Daoy (cell line): ENCODE results near the gene OR51B2. TPM values are rescaled to one million over a fixed set of nuclear protein-coding genes. Genes with fewer than 3 reads are reported as not detected.

ENCODE experiments used
- DNase-seq: peaks from one replicate; pipeline ENCODE4 v3.0.0-alpha.2; 2015; ENCODE audit warnings: low read depth
- total RNA-seq: library from RNA; depleted of rRNA; stranded (reverse); fragments of >200 nt; shearing (Covaris generic); gene quantifications from 2 replicates; pipeline ENCODE4 v1.2.3, GENCODE V29; 2014; rRNA removed

Gene OR51B2
- total RNA-seq, 1 experiment from 2014 or later = not detected

GRCh38 chr11:5282628-5283027, 41.5 kb downstream of the OR51B2 start:
- DNase-seq = no peak

DNA sequence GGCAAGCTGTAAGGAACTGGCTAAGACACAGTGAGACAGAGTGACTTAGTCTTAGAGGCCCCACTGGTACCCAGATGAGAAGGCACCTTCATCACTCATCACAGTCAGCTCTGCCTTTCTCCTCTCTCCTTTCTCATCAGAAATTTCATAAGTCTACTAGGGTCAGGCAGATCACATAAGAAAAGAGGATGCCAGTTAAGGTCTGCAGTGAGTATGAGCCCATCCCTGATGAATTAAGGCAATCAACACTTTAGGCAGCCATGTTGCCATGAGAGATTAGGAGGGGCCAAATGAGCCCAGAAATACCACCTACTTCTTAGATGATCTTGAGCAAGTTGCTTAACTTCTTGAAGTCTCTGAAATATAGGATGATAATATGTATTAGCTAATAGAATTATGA, 42.5 kb downstream of the OR51B2 start:
- DNase-seq = no peak

GRCh38 chr11:5280582-5281102, 43.5 kb downstream of the OR51B2 start:
- DNase-seq = peak; percentile 93

DNA sequence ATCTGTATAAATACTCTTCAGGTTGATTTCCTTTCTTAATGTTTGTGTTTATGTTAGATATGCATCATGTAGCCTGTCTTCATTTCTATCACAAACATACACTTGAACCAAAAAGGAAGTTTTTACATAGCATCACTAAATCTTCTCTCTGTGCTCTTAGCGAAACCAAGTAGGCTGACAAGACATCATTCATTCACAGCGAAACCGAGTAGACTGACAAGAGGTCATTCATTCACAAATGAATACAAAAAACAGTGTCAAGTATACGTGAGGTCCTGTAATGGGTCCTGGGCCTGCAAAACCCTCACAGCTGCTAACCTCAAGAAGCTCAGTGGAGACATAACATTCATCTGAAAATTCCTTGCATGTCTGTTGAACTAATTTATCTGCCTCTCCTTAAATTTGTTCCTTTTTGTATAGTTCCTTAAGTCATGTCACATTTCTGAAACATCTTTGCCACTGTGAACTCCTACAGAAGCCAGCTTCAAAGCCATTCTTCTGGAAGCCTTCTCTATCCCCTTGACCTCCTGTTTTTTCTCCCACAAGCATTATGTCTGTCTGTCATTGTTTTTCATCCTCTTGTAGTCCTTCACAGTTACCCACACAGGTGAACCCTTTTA, 44.5 kb downstream of the OR51B2 start:
- DNase-seq = no peak

DNA sequence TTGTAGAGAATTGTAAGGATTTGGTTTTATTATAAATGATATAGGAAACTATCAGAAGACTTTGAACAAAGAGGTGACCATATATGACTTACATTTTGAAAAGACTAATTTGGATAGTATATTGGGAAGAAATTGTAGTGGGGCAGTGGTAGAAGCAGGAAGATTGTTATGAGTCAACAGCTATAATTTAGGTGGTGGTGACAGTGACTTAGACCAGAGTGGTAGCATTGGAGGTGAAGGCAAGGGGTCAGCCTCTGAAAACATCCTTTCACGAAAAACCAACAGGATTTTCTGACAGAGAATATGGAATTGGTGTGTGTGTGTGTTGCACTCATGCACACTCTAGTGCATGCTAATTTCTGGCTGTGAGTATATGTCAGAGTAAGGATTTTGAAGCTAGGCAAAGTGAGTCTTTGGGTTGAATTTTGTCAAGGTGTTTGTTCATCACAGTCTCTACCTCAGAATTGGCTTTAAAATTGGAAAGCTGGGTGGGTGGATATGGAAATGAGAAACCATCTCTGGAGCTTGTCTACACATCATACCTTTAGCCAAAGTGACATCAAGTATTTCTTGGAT, 46.2 kb downstream of the OR51B2 start:
- DNase-seq = no peak

DNA sequence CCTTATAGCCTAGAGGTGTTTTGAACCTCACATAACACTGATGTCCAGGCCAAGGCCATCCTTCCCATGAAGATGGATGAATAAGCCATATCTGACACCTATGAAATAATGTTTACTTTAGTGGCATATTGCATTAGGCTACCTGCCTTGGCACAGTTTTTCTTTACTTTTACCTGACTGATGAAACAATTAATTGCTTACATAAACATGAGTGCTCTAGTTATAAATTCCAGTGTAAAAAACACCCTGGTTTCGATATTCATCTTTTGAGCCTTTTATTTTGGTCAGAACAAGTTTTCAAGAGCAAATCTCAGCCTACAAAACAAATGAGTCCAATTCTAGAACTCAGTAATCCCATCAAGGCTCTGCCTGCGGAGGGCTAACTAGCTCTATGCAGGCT, 47.4 kb downstream of the OR51B2 start:
- no peak for DNase-seq

- no peak for DNase-seq
These were observed 48.6 kb downstream of the OR51B2 start for GRCh38 chr11:5275369-5276110.

- no peak for DNase-seq
These were observed 49.7 kb downstream of the OR51B2 start for GRCh38 chr11:5274395-5274794.

Other genes starting within 250 kb of the OR51B2 start
- not detected in 2 replicates for gene OR52A5, start 185.9 kb downstream of the OR51B2 start, total RNA-seq
- gene OR52A1, start 169.5 kb downstream of the OR51B2 start, total RNA-seq = under 0.01 TPM in 1 of 2 replicates, not detected in the other
- not detected in 2 replicates for gene OR51V1, start 123.6 kb downstream of the OR51B2 start, total RNA-seq
- gene HBB, start 97.2 kb downstream of the OR51B2 start, total RNA-seq = not detected in 2 replicates
- gene HBD, start 89.8 kb downstream of the OR51B2 start, total RNA-seq = not detected in 2 replicates
- not detected in 2 replicates for gene HBG1, start 74.4 kb downstream of the OR51B2 start, total RNA-seq
- not detected in 2 replicates for gene HBG2, start 69.5 kb downstream of the OR51B2 start, total RNA-seq
- 0.42 and 1.4 TPM in 2 replicates for gene HBE1, start 54.4 kb downstream of the OR51B2 start, total RNA-seq
- gene OR51B4, start 22.4 kb downstream of the OR51B2 start, total RNA-seq = not detected in 2 replicates
- 0.11 TPM in 1 of 2 replicates, not detected in the other for gene OR51B5, start 19.2 kb upstream of the OR51B2 start, total RNA-seq
- not detected in 2 replicates for gene OR51B6, start 27.2 kb upstream of the OR51B2 start, total RNA-seq
- gene OR51M1, start 59.5 kb upstream of the OR51B2 start, total RNA-seq = not detected in 2 replicates
- not detected in 2 replicates for gene OR51Q1, start 97.8 kb upstream of the OR51B2 start, total RNA-seq
- gene OR51I1, start 117.2 kb upstream of the OR51B2 start, total RNA-seq = not detected in 2 replicates
- not detected in 2 replicates for gene OR51I2, start 125.0 kb upstream of the OR51B2 start, total RNA-seq
- not detected in 2 replicates for gene OR52D1, start 164.4 kb upstream of the OR51B2 start, total RNA-seq
- gene UBQLN3, start 185.7 kb upstream of the OR51B2 start, total RNA-seq = not detected in 2 replicates
- gene UBQLNL, start 192.4 kb upstream of the OR51B2 start, total RNA-seq = not detected in 2 replicates
- not detected in 2 replicates for gene OR52H1, start 224.2 kb upstream of the OR51B2 start, total RNA-seq